K562 (cell line): ENCODE results near the gene RMND5B. TPM values are rescaled to one million over a fixed set of nuclear protein-coding genes. Genes with fewer than 3 reads are reported as not detected.

Experiments
- DEAF1 ChIP-seq: fragments of 450-650 bp; formaldehyde crosslinking; IDR thresholded peaks from 2 replicates; pipeline ENCODE4 v1.4.0; 2020; ENCODE audit warnings: mild to moderate bottlenecking, moderate library complexity
- HNRNPUL1 ChIP-seq: fragments of 200-400 bp; formaldehyde crosslinking; IDR thresholded peaks from 2 replicates; pipeline ENCODE4 v1.6.1; 2017; ENCODE audit warnings: low read length
- IRF1 ChIP-seq: sonication (generic); formaldehyde crosslinking; IDR thresholded peaks from 2 replicates; pipeline ENCODE4 v1.8.0; 2022; ENCODE audit warnings: missing genetic modification reagents, mild to moderate bottlenecking, borderline replicate concordance
- RNF2 ChIP-seq: sonication (generic); IDR thresholded peaks from 2 replicates; pipeline ENCODE4 v1.6.1; 2016
- ZBTB7A ChIP-seq: IDR thresholded peaks from 2 replicates; pipeline ENCODE4 v1.6.1; 2011; ENCODE audit warnings: low read depth, mild to moderate bottlenecking, low read length, moderate library complexity, borderline replicate concordance; ENCODE audit not compliant: control insufficient read depth
- ZC3H8 ChIP-seq: fragments of 450-650 bp; IDR thresholded peaks from 2 replicates; pipeline ENCODE4 v1.6.1; 2017
- ZNF592 ChIP-seq: fragments of 450-650 bp; IDR thresholded peaks from 2 replicates; pipeline ENCODE4 v1.6.1; 2017; ENCODE audit warnings: antibody characterized with exemption, mild to moderate bottlenecking
- polyA plus RNA-seq, 8 experiments: library from polyadenylated mRNA; depleted of rRNA in 4 of 8; stranded (reverse) in 5 of 8; unstranded in 3 of 8; fragments of >200 nt; fragmentation: Nextera tagmentation in 2 of 8; fragmentation: Illumina TruSeq in 1 of 8; extraction: Ambion mirVana in 2 of 8; extraction: Trizol in 1 of 8; gene quantifications; 2 replicates each; pipeline versions ENCODE4 v1.2.1 to v1.2.3, GENCODE V29; 2011 to 2014; ENCODE audit warnings: inconsistent platforms in 1 of 8, missing spikeins in 1 of 8
- total RNA-seq, 7 experiments: library from RNA; depleted of rRNA in 6 of 7; stranded (reverse); fragments of >200 nt in 6 of 7; fragmentation: Illumina TruSeq in 2 of 7; extraction: Trizol in 2 of 7; gene quantifications; 2 replicates each; pipeline versions ENCODE4 v1.2.1 to v1.2.3, GENCODE V29; 2011 to 2021; ENCODE audit warnings: low replicate concordance in 1 of 7
- TF ChIP-seq, protein P1 (sequence below), 2 experiments: IDR thresholded peaks; 2 replicates each; pipeline ENCODE4 v1.6.1; 2012; ENCODE audit warnings: improper control_type of control experiment in 2 of 2, low read depth in 2 of 2, low read length in 2 of 2, borderline replicate concordance in 1 of 2
- TF ChIP-seq, protein P2 (sequence below): sonication (generic); formaldehyde crosslinking; IDR thresholded peaks from 2 replicates; pipeline ENCODE4 v1.8.0; 2022; ENCODE audit warnings: missing genetic modification reagents, mild to moderate bottlenecking, moderate library complexity, borderline replicate concordance

RMND5B gene
- total and polyA plus RNA-seq, 9 of the 15 experiments (the other 6 are each of a cell fraction or from before 2014, with no cell fraction given) = 2.6 to 57.0 (median 28.3) TPM

- TF ChIP-seq, protein P1, sequence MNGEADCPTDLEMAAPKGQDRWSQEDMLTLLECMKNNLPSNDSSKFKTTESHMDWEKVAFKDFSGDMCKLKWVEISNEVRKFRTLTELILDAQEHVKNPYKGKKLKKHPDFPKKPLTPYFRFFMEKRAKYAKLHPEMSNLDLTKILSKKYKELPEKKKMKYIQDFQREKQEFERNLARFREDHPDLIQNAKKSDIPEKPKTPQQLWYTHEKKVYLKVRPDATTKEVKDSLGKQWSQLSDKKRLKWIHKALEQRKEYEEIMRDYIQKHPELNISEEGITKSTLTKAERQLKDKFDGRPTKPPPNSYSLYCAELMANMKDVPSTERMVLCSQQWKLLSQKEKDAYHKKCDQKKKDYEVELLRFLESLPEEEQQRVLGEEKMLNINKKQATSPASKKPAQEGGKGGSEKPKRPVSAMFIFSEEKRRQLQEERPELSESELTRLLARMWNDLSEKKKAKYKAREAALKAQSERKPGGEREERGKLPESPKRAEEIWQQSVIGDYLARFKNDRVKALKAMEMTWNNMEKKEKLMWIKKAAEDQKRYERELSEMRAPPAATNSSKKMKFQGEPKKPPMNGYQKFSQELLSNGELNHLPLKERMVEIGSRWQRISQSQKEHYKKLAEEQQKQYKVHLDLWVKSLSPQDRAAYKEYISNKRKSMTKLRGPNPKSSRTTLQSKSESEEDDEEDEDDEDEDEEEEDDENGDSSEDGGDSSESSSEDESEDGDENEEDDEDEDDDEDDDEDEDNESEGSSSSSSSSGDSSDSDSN (IDR thresholded peaks at IDR 0.05; ENCODE audit: borderline replicate concordance in 1 of 2, low read depth in 2 of 2, low read length in 2 of 2) = 0 out of 4 replicates have a peak, but pooled peaks of 1 of the 2 experiments have one; percentile 18
- TF ChIP-seq RNF2 (no peak), DEAF1 (no peak), ZC3H8 (no peak), ZBTB7A (0 out of 2 replicates have a peak, but pooled peaks have one; percentile 6), HNRNPUL1 (no peak), ZNF592 (no peak), IRF1 (CRISPR knock-in tag) (no peak)
- TF ChIP-seq, protein P2, sequence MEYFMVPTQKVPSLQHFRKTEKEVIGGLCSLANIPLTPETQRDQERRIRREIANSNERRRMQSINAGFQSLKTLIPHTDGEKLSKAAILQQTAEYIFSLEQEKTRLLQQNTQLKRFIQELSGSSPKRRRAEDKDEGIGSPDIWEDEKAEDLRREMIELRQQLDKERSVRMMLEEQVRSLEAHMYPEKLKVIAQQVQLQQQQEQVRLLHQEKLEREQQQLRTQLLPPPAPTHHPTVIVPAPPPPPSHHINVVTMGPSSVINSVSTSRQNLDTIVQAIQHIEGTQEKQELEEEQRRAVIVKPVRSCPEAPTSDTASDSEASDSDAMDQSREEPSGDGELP (CRISPR knock-in tag) = peak; percentile 56; the same call in 1 of the 2 replicates
These were observed 16.3 kb upstream of the RMND5B start (continued) for GRCh38 chr5:178114325-178115135.
